Astrocyte (in vitro differentiated cells and primary cell): ENCODE data around the gene STARD13. TPM values are rescaled to one million over a fixed set of nuclear protein-coding genes. Genes with fewer than 3 reads are reported as not detected.

ENCODE experiments used
- DNase-seq: peaks from one replicate; pipeline ENCODE4 v3.0.0-alpha.2; 2010; ENCODE audit warnings: low read depth
- FAIRE-seq: peaks from 2 replicates; lab custom pipeline; 2011; peaks lifted over from hg19 to GRCh38; lab: Jason Lieb, UNC
- H2AFZ ChIP-seq: 2 replicates; pipeline ENCODE4 v1.6.0; 2012; ENCODE audit warnings: low read depth, low read length, inconsistent platforms
- H3K27ac ChIP-seq: 2 replicates; pipeline ENCODE4 v1.5.1; 2011; ENCODE audit warnings: low read depth, low read length, inconsistent platforms
- H3K27me3 ChIP-seq: 2 replicates; pipeline ENCODE4 v1.6.0; 2011; ENCODE audit warnings: low read length, inconsistent platforms; ENCODE audit not compliant: insufficient read depth
- H3K36me3 ChIP-seq: 2 replicates; pipeline ENCODE4 v1.5.1; 2011; ENCODE audit warnings: low read length, inconsistent platforms; ENCODE audit not compliant: insufficient read depth
- H3K4me1 ChIP-seq: 2 replicates; pipeline ENCODE4 v1.5.1; 2011; ENCODE audit warnings: low read length, inconsistent platforms; ENCODE audit not compliant: insufficient read depth
- H3K4me2 ChIP-seq: 2 replicates; pipeline ENCODE4 v1.6.0; 2012; ENCODE audit warnings: low read length, inconsistent platforms
- H3K4me3 ChIP-seq: 2 replicates; pipeline ENCODE4 v1.5.1; 2011; ENCODE audit warnings: low read depth, mild to moderate bottlenecking, low read length, inconsistent platforms; ENCODE audit not compliant: insufficient read depth
- H3K79me2 ChIP-seq: 2 replicates; pipeline ENCODE4 v1.6.0; 2012; ENCODE audit warnings: mild to moderate bottlenecking, low read length, inconsistent platforms; ENCODE audit not compliant: insufficient read depth
- H3K9ac ChIP-seq: 2 replicates; pipeline ENCODE4 v1.6.0; 2012; ENCODE audit warnings: mild to moderate bottlenecking, low read length, inconsistent platforms
- H3K9me3 ChIP-seq: 2 replicates; pipeline ENCODE4 v1.5.1; 2012; ENCODE audit warnings: low read depth, mild to moderate bottlenecking, low read length, inconsistent platforms; ENCODE audit not compliant: insufficient read depth
- H4K20me1 ChIP-seq: 2 replicates; pipeline ENCODE4 v1.6.0; 2012; ENCODE audit warnings: low read length, inconsistent platforms; ENCODE audit not compliant: insufficient read depth
- H3K27ac Mint-ChIP-seq: one replicate; pipeline ENCODE4 v1.8.0; 2021; ENCODE audit warnings: mild to moderate bottlenecking, mixed read lengths; ENCODE audit not compliant: unreplicated experiment
- H3K27me3 Mint-ChIP-seq: one replicate; pipeline ENCODE4 v1.8.0; 2021; ENCODE audit warnings: low read depth, mixed read lengths; ENCODE audit not compliant: unreplicated experiment
- H3K36me3 Mint-ChIP-seq: one replicate; pipeline ENCODE4 v1.8.0; 2021; ENCODE audit warnings: low read depth, mixed read lengths; ENCODE audit not compliant: unreplicated experiment
- H3K4me1 Mint-ChIP-seq: one replicate; pipeline ENCODE4 v1.8.0; 2021; ENCODE audit warnings: low read depth, mixed read lengths; ENCODE audit not compliant: unreplicated experiment
- H3K4me3 Mint-ChIP-seq: one replicate; pipeline ENCODE4 v1.8.0; 2021; ENCODE audit warnings: mild to moderate bottlenecking, moderate library complexity, mixed read lengths; ENCODE audit not compliant: unreplicated experiment
- H3K9me3 Mint-ChIP-seq: one replicate; pipeline ENCODE4 v1.8.0; 2021; ENCODE audit warnings: mild to moderate bottlenecking, mixed read lengths; ENCODE audit not compliant: unreplicated experiment
- EZH2 ChIP-seq: IDR thresholded peaks from 2 replicates; pipeline ENCODE4 v1.6.1; 2012; ENCODE audit warnings: mild to moderate bottlenecking, low read length, inconsistent platforms; ENCODE audit not compliant: insufficient read depth
- total RNA-seq: library from RNA; stranded (reverse); gene quantifications from 2 replicates; pipeline ENCODE4 v1.2.1, GENCODE V29; 2021
- TF ChIP-seq, protein P1 (sequence below): IDR thresholded peaks from 2 replicates; pipeline ENCODE4 v1.5.1; 2011; ENCODE audit warnings: low read depth, mild to moderate bottlenecking, inconsistent platforms, low read length, moderate library complexity; ENCODE audit not compliant: insufficient read depth

Gene STARD13
- total RNA-seq, 1 donor from 2014 or later: 30.1 TPM

- no peak overlapping the region for H3K27ac ChIP-seq
- no peaks in the 10 kb centered on the region for H3K9me3 Mint-ChIP-seq
Observed at GRCh38 chr13:33106656-33107360, 178.7 kb downstream of the STARD13 start.

DNA sequence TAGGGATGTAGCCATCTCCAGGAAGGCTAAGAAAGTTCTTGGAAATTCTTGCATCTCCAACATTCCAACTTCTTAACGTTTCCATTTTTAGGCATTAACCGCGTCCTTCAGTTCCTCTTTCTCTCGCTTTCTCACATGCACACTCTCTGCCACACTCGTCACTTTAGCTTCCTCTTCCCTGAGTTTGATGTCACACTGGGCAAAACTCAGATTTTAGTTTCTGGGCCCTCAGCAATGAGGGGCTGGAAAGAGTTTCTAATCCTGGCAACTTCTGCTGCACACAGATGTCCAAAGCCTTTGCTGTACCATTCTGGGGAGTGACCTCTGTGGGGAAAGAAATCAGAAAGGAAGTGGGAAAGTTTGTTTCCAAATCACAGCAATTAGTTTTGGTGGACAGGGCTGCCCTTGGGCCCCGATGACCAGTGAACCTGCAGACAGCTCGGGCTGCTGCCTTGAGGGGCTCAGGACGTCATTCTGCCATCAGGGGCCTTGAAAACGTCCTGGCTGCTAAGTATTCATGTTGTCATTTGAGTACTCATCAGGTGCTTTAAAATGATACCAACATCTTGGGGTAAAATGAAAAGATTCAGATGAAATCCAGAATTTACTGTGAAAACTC lies 180.1 kb downstream of the STARD13 start:
- peaks cover 52% of the 10 kb centered on the region for H3K36me3 ChIP-seq
- Mint-ChIP-seq H3K9me3 (peaks cover 2% of the 10 kb centered on the region), H3K27ac (no peak overlapping the region), H3K4me3 (no peak overlapping the region), H3K36me3 (peaks cover 33% of the 10 kb centered on the region), H3K27me3 (no peaks in the 10 kb centered on the region), H3K4me1 (peaks cover 16% of the 10 kb centered on the region)
- DNase-seq (no peak), FAIRE-seq (no peak)
- no peak overlapping the region for H3K4me2 ChIP-seq
- no peak overlapping the region for H3K9ac ChIP-seq
- H3K79me2 ChIP-seq: no peaks in the 10 kb centered on the region
- H3K27ac ChIP-seq: no peak overlapping the region
- H3K4me3 ChIP-seq: no peak overlapping the region
- no peaks in the 10 kb centered on the region for H4K20me1 ChIP-seq
- no peaks in the 10 kb centered on the region for H3K9me3 ChIP-seq
- no peaks in the 10 kb centered on the region for H3K27me3 ChIP-seq
- no peak for TF ChIP-seq EZH2
- TF ChIP-seq, protein P1, sequence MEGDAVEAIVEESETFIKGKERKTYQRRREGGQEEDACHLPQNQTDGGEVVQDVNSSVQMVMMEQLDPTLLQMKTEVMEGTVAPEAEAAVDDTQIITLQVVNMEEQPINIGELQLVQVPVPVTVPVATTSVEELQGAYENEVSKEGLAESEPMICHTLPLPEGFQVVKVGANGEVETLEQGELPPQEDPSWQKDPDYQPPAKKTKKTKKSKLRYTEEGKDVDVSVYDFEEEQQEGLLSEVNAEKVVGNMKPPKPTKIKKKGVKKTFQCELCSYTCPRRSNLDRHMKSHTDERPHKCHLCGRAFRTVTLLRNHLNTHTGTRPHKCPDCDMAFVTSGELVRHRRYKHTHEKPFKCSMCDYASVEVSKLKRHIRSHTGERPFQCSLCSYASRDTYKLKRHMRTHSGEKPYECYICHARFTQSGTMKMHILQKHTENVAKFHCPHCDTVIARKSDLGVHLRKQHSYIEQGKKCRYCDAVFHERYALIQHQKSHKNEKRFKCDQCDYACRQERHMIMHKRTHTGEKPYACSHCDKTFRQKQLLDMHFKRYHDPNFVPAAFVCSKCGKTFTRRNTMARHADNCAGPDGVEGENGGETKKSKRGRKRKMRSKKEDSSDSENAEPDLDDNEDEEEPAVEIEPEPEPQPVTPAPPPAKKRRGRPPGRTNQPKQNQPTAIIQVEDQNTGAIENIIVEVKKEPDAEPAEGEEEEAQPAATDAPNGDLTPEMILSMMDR: no peak
- no peak overlapping the region for H2AFZ ChIP-seq
- peaks cover 3% of the 10 kb centered on the region for H3K4me1 ChIP-seq

More at GRCh38 chr13:33106656-33107360, 178.7 kb downstream of the STARD13 start:
- H3K27me3 Mint-ChIP-seq: no peaks in the 10 kb centered on the region
- peaks cover 6% of the 10 kb centered on the region for H3K4me1 Mint-ChIP-seq
- no peak for DNase-seq
- Histone ChIP-seq H3K4me3 (no peak overlapping the region), H3K79me2 (no peaks in the 10 kb centered on the region), H3K9me3 (no peaks in the 10 kb centered on the region), H3K27me3 (no peaks in the 10 kb centered on the region), H2AFZ (no peak overlapping the region), H3K4me2 (no peak overlapping the region), H3K36me3 (peaks cover 56% of the 10 kb centered on the region), H3K4me1 (peaks cover 16% of the 10 kb centered on the region), H3K9ac (no peak overlapping the region), H4K20me1 (no peaks in the 10 kb centered on the region)
- peaks cover 37% of the 10 kb centered on the region for H3K36me3 Mint-ChIP-seq
- H3K27ac Mint-ChIP-seq: no peak overlapping the region
- TF ChIP-seq, protein P1: no peak
- TF ChIP-seq EZH2: no peak
- no peak overlapping the region for H3K4me3 Mint-ChIP-seq
- no peak for FAIRE-seq

GRCh38 chr13:33103457-33103856 lies 182.1 kb downstream of the STARD13 start:
- Mint-ChIP-seq H3K4me1 (peaks cover 16% of the 10 kb centered on the region), H3K27ac (no peak overlapping the region), H3K9me3 (peaks cover 3% of the 10 kb centered on the region), H3K27me3 (no peaks in the 10 kb centered on the region), H3K4me3 (no peak overlapping the region), H3K36me3 (peaks cover 29% of the 10 kb centered on the region)
- H3K9me3 ChIP-seq: no peaks in the 10 kb centered on the region
- H3K4me2 ChIP-seq: no peak overlapping the region
- H3K4me1 ChIP-seq: no peaks in the 10 kb centered on the region
- DNase-seq (no peak), FAIRE-seq (no peak)
- no peak overlapping the region for H3K27ac ChIP-seq
- no peak overlapping the region for H2AFZ ChIP-seq
- no peaks in the 10 kb centered on the region for H4K20me1 ChIP-seq
- H3K9ac ChIP-seq: no peak overlapping the region
- H3K27me3 ChIP-seq: no peaks in the 10 kb centered on the region
- no peak for TF ChIP-seq EZH2
- TF ChIP-seq, protein P1: no peak
- no peaks in the 10 kb centered on the region for H3K79me2 ChIP-seq
- H3K36me3 ChIP-seq: peaks cover 36% of the 10 kb centered on the region
- H3K4me3 ChIP-seq: no peak overlapping the region
